NT2/D1 (cell line): ENCODE data around the gene F11.

Experiments used
- YY1 ChIP-seq: IDR thresholded peaks from 2 replicates; pipeline ENCODE4 v1.6.1; 2011; ENCODE audit not compliant: insufficient read length, insufficient read depth
- ZNF274 ChIP-seq: IDR thresholded peaks from 2 replicates; pipeline ENCODE4 v1.6.1; 2011; ENCODE audit warnings: mild to moderate bottlenecking, low read depth, low read length

GRCh38 chr4:186265683-186266652 lies at the start of gene F11:
- TF ChIP-seq ZNF274 (no peak), YY1 (no peak)
